Measurements from ENCODE around the gene HELZ2. TPM values are rescaled to one million over a fixed set of nuclear protein-coding genes. Genes with fewer than 3 reads are reported as not detected.

Gene HELZ2
- total and polyA plus RNA-seq, 4 experiments from 2014 or later: 2.0 to 45.4 (median 23.0) TPM

DNA sequence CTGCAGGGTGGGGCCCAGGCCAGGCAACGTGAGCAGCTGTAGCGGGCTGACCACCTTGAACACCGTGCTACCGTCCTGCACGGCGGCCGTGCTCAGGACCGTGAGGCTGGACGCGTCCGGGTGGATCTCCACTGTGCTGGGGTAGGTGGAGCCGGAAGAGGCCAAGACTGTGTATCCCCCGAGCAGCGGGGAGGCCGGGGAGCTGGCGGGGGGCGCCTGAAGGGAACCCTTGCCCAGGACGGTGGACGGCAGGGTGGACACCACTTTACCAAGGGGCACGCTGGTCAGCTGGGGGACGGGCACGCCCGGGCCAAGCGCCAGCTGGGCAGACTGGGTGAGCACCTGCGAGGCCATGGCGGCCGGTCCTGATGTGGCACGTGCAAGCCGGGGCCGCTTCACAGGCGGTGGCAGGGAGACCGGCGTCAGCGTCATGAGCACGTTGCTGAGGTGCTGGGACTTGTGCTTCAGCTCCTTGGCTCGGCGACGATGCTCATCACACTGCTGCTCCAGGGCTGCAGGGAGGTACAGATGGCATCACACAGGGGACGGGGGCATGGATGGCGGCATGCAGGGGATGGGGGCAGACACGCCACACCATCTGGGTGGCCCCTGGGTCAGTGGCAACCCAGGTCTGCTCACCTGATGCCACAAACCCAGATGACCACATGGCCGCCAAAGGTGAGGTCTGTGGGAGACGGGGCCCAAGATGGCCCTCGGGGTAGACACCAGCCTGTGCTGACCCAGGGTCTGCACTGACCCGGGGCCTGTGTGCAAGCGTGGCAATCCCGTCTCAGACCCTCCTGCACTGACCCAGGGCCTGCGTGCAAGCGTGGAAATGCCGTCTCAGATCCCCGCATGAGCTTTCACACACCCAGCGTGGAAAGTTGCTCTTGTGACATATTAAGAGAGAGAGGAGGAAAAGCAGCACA lies 16.4 kb upstream of the HELZ2 start:
- Mint-ChIP-seq H3K4me3 (no peak overlapping the region), H3K27ac (no peak overlapping the region)

DNA sequence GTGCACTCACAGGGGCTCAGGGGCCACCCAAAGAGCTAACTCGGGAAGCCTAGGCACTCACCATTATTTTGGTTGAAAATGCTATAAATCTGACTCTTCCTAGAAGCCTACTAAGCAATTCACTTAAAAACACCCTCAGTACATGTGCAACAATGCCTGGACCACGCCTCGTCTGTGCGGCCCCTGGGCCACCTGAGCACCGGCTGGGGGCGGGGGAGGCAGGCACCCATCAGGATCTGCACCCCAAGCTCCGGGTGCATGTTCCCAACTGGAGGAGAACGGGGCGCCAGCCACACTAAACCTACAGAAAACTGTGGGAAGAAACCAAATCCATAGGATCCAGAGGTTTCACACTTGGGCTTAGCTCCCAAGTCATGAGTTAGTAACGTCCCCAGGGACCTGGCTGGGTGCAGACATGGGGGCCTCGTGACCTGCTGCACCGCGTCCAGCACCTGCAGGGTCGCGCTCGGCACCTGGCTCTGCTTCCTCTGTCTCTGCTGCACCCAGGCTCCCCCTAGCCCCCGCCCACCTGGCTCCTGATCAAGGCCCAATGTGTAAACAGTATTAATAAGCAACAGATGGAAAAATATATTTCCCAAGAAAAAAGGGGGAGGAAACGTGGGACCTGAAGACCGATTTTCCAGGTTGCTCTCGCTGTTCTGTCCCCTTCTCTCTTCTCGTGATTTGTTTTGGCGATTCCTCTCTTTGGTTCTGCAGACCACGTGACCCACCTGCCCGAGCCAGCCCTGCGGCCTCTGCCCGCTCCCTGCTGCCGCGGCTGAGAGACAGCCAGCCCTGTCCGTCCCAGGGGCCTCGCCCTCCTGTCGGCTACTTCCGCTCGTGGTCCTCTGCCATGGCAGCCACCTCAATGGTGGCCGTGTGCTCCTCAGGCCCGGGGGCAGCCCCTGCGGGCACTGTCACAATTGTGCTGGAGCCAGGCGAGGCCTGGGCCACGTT lies 15.5 kb upstream of the HELZ2 start:
- Histone ChIP-seq H3K36me3 (ENCODE audit: insufficient read depth, low read length) (peaks cover 34% of the 10 kb centered on the region), H3K4me3 (ENCODE audit: low read length in 2 of 2) (no peak overlapping the region), H3K27ac (ENCODE audit: low read depth, low read length) (no peak overlapping the region), H3K4me1 (ENCODE audit: insufficient read depth, low read length) (peaks cover 9% of the 10 kb centered on the region), H3K9me3 (ENCODE audit: control insufficient read depth in 1 of 2, low read length in 2 of 2) (no peaks in the 10 kb centered on the region), H3K27me3 (ENCODE audit: insufficient read depth, low read length) (no peaks in the 10 kb centered on the region)
- no peak overlapping the region for H3K4me3 Mint-ChIP-seq
- H3K9me3 Mint-ChIP-seq: no peaks in the 10 kb centered on the region
- no peaks in the 10 kb centered on the region for H3K27me3 Mint-ChIP-seq
- peaks cover 0 to 10% (median 2%) of the 10 kb centered on the region in 4 donors for H3K4me1 Mint-ChIP-seq
- ChIA-PET POLR2A (ENCODE audit: partially characterized antibody) (interaction anchor here (1.2 to 1.4 kb wide), 2 partner anchors 11 to 36 kb away, joined by 3 read pairs; no protein-coding TSS in a partner anchor), CTCF (ENCODE audit: partially characterized antibody) (interaction anchor here (1.1 kb wide), 1 partner anchor 52 kb away, joined by 3 read pairs; the partner anchor contains the start of gene PTK6)
- peaks cover 26 to 35% of the 10 kb centered on the region in 2 donors for H3K36me3 Mint-ChIP-seq
- no peak for DNase-seq
- intact Hi-C loops (cut with micrococcal nuclease): no loop called here
- no peak overlapping the region for H3K27ac Mint-ChIP-seq

More for the DNA sequence above, 16.4 kb upstream of the HELZ2 start:
- POLR2A ChIA-PET (ENCODE audit: partially characterized antibody): interaction anchor here (0.8 to 1.4 kb wide), 3 partner anchors 10 to 448 kb away, joined by 3 read pairs; no protein-coding TSS in a partner anchor
- Mint-ChIP-seq H3K36me3 (peaks cover 30 to 42% of the 10 kb centered on the region in 2 donors), H3K27me3 (no peaks in the 10 kb centered on the region), H3K9me3 (peaks cover 0 to 2% (median 0%) of the 10 kb centered on the region in 8 donors), H3K4me1 (peaks cover 0 to 10% (median 2%) of the 10 kb centered on the region in 4 donors)
- peaks cover 34% of the 10 kb centered on the region for H3K36me3 ChIP-seq (ENCODE audit: insufficient read depth, low read length)
- H3K9me3 ChIP-seq (ENCODE audit: control insufficient read depth in 1 of 2, low read length in 2 of 2): no peaks in the 10 kb centered on the region
- intact Hi-C loops (cut with micrococcal nuclease): no loop called here
- no peak overlapping the region for H3K27ac ChIP-seq (ENCODE audit: low read depth, low read length)
- H3K4me3 ChIP-seq (ENCODE audit: low read length in 2 of 2): no peak overlapping the region
- CTCF ChIA-PET (ENCODE audit: partially characterized antibody): no interaction called here
- H3K4me1 ChIP-seq (ENCODE audit: insufficient read depth, low read length): peaks cover 9% of the 10 kb centered on the region
- no peaks in the 10 kb centered on the region for H3K27me3 ChIP-seq (ENCODE audit: insufficient read depth, low read length)
- DNase-seq: no peak

DNA sequence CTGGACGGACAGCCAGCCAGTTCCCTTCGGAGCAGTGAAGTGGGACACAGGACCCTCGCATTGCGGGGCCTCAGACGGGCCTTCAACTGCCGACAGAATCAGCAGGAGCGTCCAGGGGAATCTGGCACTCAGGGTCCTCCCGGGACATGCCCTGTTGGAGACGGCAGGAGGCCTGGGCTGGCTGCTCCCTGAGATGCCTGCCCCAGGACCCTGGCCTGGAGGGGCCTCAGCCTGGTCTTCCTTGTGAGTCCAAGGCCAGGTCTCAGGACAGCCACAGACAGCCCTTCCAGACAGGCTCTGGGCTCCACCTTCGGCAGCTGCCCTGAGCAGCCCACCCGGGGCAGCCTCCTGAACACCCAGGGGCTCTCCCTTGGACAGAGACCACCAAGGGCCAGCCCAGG lies 14.6 kb upstream of the HELZ2 start:
- Histone ChIP-seq H3K4me3 (ENCODE audit: low read length in 2 of 2) (no peak overlapping the region), H3K4me1 (ENCODE audit: insufficient read depth, low read length) (peaks cover 9% of the 10 kb centered on the region), H3K9me3 (ENCODE audit: control insufficient read depth in 1 of 2, low read length in 2 of 2) (no peaks in the 10 kb centered on the region), H3K27ac (ENCODE audit: low read depth, low read length) (no peak overlapping the region), H3K27me3 (ENCODE audit: insufficient read depth, low read length) (no peaks in the 10 kb centered on the region), H3K36me3 (ENCODE audit: insufficient read depth, low read length) (peaks cover 29% of the 10 kb centered on the region)
- peaks cover 25 to 35% of the 10 kb centered on the region in 2 donors for H3K36me3 Mint-ChIP-seq
- H3K27ac Mint-ChIP-seq: no peak overlapping the region
- ChIA-PET POLR2A (ENCODE audit: partially characterized antibody) (no interaction called here), CTCF (ENCODE audit: partially characterized antibody) (interaction anchor here (1.1 kb wide), 1 partner anchor 51 kb away, joined by 3 read pairs; the partner anchor contains the start of gene PTK6)
- no peaks in the 10 kb centered on the region for H3K9me3 Mint-ChIP-seq
- intact Hi-C loops (cut with micrococcal nuclease): no loop called here
- no peak overlapping the region for H3K4me3 Mint-ChIP-seq
- H3K4me1 Mint-ChIP-seq: peaks cover 0 to 10% (median 2%) of the 10 kb centered on the region in 4 donors
- no peak for DNase-seq
- no peaks in the 10 kb centered on the region for H3K27me3 Mint-ChIP-seq

DNA sequence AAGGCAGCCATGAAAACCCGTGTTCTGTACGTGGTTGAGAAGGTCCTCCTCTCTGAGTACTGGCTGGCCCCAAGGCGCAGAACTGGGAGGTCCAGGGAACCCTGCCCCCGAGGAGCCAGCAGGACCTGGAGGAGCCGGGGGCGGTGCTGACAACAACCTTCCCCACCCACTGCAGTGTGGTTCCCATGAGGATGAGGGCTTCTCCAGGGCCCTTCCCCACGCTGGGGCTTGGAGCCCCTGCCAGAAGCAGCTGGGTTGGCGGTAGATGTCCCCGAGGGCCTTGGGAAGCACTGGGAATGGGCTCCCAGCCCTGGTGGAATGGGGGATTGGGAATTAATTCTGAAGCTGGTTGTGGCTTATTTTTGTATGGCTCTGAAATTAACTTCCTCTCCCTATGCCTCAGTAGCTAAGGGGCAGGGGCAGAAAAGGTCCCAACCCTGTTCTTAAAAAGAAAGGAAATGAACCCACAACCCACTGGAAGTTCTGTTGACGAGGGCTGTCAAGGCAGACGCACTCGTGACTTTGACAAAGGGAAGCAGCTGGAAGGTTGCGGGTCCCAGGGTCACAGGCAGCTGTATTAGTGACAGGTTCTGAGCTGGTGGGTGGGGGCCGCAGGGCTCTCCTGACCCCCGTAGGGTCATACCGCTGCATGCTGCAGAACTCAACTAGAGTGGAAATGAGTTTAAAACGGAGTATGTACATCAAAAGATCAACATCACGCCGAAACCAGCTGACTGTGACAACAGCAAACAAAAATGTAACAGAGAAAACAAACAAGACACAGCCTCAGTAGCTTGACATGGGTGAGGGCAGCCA lies 13.9 kb upstream of the HELZ2 start:
- Mint-ChIP-seq H3K27ac (peak overlapping the region in 5 of 7 donors; percentile 29 to 84 (median 57)), H3K4me3 (no peak overlapping the region), H3K36me3 (peaks cover 19 to 29% of the 10 kb centered on the region in 2 donors), H3K9me3 (no peaks in the 10 kb centered on the region), H3K4me1 (peaks cover 0 to 10% (median 2%) of the 10 kb centered on the region in 4 donors), H3K27me3 (no peaks in the 10 kb centered on the region)
- Histone ChIP-seq H3K36me3 (ENCODE audit: insufficient read depth, low read length) (peaks cover 23% of the 10 kb centered on the region), H3K9me3 (ENCODE audit: control insufficient read depth in 1 of 2, low read length in 2 of 2) (no peaks in the 10 kb centered on the region), H3K27me3 (ENCODE audit: insufficient read depth, low read length) (no peaks in the 10 kb centered on the region), H3K4me1 (ENCODE audit: insufficient read depth, low read length) (peaks cover 9% of the 10 kb centered on the region), H3K4me3 (ENCODE audit: low read length in 2 of 2) (no peak overlapping the region), H3K27ac (ENCODE audit: low read depth, low read length) (no peak overlapping the region)
- peak in 1 of 5 donors; percentile 12 for DNase-seq
- intact Hi-C loops (cut with micrococcal nuclease): no loop called here
- ChIA-PET CTCF (ENCODE audit: partially characterized antibody) (no interaction called here), POLR2A (ENCODE audit: partially characterized antibody) (no interaction called here)

DNA sequence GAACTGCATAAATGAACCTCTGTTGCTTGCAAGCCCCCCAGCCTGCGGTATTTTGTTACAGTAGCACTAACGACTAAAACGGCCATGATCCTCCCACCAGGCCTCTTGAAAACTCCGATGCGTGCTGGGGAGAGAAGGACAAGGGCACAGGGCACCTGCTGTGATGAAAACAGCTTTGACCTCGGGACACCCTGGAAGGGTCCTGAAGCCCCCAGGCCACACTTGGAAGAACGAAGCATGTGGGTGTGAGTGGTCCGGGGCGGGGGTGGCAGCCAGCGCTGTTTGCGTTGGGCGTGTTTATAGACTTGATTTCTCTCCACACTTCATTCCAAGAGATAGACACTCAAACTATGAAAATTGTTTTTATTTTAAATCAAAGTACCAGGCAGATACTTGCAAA lies 13.2 kb upstream of the HELZ2 start:
- Mint-ChIP-seq H3K4me3 (no peak overlapping the region), H3K36me3 (peaks cover 17 to 27% of the 10 kb centered on the region in 2 donors), H3K27ac (peak overlapping the region in 3 of 7 donors; percentile 4 to 31 (median 29)), H3K27me3 (no peaks in the 10 kb centered on the region), H3K9me3 (no peaks in the 10 kb centered on the region), H3K4me1 (peaks cover 0 to 10% (median 2%) of the 10 kb centered on the region in 4 donors)
- Histone ChIP-seq H3K9me3 (ENCODE audit: control insufficient read depth in 1 of 2, low read length in 2 of 2) (no peaks in the 10 kb centered on the region), H3K4me1 (ENCODE audit: insufficient read depth, low read length) (peaks cover 9% of the 10 kb centered on the region), H3K4me3 (ENCODE audit: low read length in 2 of 2) (no peak overlapping the region), H3K27me3 (ENCODE audit: insufficient read depth, low read length) (no peaks in the 10 kb centered on the region), H3K36me3 (ENCODE audit: insufficient read depth, low read length) (peaks cover 17% of the 10 kb centered on the region), H3K27ac (ENCODE audit: low read depth, low read length) (no peak overlapping the region)
- ChIA-PET CTCF (ENCODE audit: partially characterized antibody) (interaction anchor here (1.3 kb wide), 1 partner anchor 49 kb away, joined by 3 read pairs; no protein-coding TSS in a partner anchor), POLR2A (ENCODE audit: partially characterized antibody) (no interaction called here)
- intact Hi-C loops (cut with micrococcal nuclease): no loop called here
- DNase-seq: no peak

DNA sequence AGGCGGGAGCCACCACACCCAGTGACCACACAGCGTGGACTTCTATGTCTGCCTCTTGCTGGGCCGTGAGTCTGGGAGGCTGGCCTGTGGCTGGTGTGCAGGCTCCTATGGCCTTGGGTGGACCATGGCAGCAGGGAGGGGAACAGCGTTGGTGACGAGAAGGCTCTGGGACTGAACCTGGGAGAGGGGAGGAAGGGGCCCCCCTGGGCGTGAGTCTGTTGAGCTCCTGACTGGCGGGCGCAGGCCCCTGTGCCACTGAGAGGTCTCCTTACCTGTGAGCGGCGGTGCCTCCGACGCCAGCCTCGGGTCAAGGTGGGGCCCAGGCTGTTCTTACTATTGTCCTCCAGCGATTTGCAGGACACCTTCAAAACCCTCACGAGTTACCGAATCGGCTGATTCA lies 12.8 kb upstream of the HELZ2 start:
- H3K9me3 Mint-ChIP-seq: no peaks in the 10 kb centered on the region
- peaks cover 0 to 10% (median 2%) of the 10 kb centered on the region in 4 donors for H3K4me1 Mint-ChIP-seq
- ChIA-PET CTCF (ENCODE audit: partially characterized antibody) (interaction anchor here (1.3 kb wide), 1 partner anchor 49 kb away, joined by 3 read pairs; no protein-coding TSS in a partner anchor), POLR2A (ENCODE audit: partially characterized antibody) (no interaction called here)
- Histone ChIP-seq H3K9me3 (ENCODE audit: control insufficient read depth in 1 of 2, low read length in 2 of 2) (no peaks in the 10 kb centered on the region), H3K27ac (ENCODE audit: low read depth, low read length) (no peak overlapping the region), H3K4me3 (ENCODE audit: low read length in 2 of 2) (no peak overlapping the region), H3K4me1 (ENCODE audit: insufficient read depth, low read length) (peaks cover 9% of the 10 kb centered on the region), H3K27me3 (ENCODE audit: insufficient read depth, low read length) (no peaks in the 10 kb centered on the region), H3K36me3 (ENCODE audit: insufficient read depth, low read length) (peaks cover 12% of the 10 kb centered on the region)
- DNase-seq: no peak
- H3K4me3 Mint-ChIP-seq: no peak overlapping the region
- no peak overlapping the region for H3K27ac Mint-ChIP-seq
- peaks cover 14 to 24% of the 10 kb centered on the region in 2 donors for H3K36me3 Mint-ChIP-seq
- intact Hi-C loops (cut with micrococcal nuclease): no loop called here
- no peaks in the 10 kb centered on the region for H3K27me3 Mint-ChIP-seq

Measured in CD4-positive, alpha-beta memory T cell (primary cell).